Stimulated activated CD8-positive, alpha-beta memory T cell treated with anti-CD3 and anti-CD28 coated beads, Interleukin-4, amount 100 ng/mL, for 48 hours (primary cell): ENCODE results near the gene JUN.

Experiments
- DNase-seq: peaks from one replicate; pipeline ENCODE4 v3.0.0-alpha.2; 2020

The JUN gene

GRCh38 chr1:58754073-58754613 lies 29.7 kb downstream of the JUN start:
- DNase-seq = no peak

GRCh38 chr1:58753431-58753866 lies 30.4 kb downstream of the JUN start:
- no peak for DNase-seq

DNA sequence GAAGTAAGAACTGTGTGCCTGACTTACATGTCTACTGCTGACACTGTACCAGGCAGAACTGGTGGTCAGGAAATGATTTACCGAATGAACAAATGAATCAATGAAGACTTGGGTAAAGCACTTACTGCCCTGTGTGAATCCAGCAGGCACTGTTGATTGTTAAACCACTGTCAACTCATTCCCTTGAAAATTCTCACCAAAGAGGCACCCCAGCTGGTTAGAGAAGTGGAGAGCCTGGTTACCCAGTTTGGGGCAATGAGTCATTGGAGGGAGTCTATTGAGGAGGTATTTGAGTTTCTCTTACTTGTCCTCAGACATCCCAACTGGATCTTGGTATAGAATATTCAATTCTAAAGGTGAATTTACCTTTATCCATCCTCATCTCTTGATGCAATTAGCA lies 34.2 kb downstream of the JUN start:
- DNase-seq = no peak

- DNase-seq = no peak
Measured at GRCh38 chr1:58748666-58749065, 35.2 kb downstream of the JUN start.

DNA sequence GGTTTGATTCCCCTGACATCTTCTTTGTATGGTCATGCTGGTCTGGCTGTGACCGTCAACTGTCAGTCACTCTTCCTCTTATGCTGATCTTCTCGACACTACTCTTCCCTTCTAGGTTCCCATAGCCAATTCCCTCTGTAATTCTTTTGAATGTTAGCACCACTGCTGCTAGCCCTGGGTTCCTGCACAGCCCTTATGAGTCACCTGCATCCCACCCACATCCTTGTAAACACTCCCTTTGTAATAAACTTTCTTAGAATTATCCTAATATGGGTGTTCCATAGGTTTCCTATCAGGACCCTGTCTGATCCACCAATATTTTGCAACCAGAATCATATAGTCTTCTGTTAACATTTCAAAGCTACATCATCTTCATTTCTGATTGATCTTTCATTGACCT lies 37.1 kb downstream of the JUN start:
- no peak for DNase-seq

DNA sequence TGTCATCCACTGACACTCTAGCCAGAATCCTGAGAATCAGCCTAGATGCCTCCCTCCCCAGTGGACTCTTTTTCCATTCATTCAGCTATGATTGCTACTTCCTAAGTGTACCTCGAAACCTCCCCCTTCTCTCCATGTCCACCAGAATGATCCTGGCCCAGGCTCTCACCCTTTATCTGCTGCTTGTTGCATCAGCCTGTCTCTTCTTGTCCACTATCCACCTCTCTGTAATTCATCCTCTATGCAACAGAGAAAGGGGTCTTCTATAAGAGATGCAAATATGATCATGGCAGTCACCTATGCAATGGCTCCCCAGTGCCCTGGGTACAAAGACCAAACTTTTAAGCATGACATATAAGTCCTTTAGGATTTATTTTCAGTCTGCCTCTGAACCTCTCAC lies 37.7 kb downstream of the JUN start:
- DNase-seq = no peak

- DNase-seq = no peak
Measured at GRCh38 chr1:58745666-58746065, 38.2 kb downstream of the JUN start.

DNA sequence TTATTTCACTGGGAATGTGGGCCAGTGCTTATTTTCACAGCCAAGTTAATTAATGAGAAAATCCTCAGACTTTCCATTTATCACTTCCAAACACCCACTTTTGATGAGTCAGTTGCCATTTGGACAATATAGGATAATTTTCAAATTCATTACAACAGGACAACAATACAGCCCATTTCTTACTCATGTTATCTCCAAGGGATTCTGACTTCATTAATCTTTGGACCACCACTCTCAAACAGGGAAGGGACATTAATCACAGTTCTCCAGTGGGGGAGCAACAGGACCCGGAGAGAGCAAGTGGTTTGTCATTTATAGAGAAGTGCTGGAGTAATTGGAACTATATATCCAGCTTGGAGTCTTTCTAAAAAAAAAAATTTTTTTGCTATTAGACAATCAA lies 38.7 kb downstream of the JUN start:
- DNase-seq = no peak

- DNase-seq = no peak
Measured at GRCh38 chr1:58741678-58742553, 41.9 kb downstream of the JUN start.

GRCh38 chr1:58739856-58740466 lies 43.9 kb downstream of the JUN start:
- DNase-seq = no peak

DNA sequence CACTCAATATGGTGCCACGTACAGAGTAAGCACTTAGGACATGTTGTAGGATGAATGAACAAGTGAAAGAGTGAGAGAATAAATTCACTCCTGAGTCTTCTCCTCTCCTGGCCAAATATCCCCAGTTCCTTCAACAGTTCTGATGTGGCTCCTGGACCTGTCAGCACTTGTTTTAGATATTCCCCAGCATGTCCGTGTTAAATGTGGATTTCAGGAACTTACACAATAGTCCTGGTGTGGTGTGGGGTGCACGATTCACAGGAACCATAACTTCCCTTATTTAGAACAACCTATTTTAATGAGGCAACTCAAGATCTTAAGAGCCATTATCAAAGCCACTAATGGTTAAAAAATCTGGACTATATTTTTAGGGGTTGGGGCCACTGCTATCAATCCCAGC lies 45.0 kb downstream of the JUN start:
- DNase-seq = no peak

DNA sequence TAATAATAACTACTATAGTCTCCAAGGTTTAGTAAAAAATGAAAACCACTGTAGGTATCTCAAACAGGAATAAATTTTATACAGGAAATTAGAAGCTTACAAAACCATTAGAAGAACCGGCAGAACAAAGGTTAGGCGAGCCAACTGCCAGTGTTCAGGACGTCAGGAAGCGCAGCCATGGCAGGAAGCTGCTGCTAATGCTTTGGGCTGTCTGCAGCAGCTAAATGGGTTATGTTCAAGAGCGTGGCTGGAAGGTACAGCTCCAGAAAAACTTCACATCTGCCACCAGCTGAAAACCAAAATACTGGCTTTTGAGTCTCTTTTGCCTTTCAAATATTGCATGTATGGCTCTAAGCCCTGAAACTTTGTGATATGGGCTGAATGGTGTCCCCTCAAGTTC lies 48.3 kb downstream of the JUN start:
- DNase-seq = no peak

DNA sequence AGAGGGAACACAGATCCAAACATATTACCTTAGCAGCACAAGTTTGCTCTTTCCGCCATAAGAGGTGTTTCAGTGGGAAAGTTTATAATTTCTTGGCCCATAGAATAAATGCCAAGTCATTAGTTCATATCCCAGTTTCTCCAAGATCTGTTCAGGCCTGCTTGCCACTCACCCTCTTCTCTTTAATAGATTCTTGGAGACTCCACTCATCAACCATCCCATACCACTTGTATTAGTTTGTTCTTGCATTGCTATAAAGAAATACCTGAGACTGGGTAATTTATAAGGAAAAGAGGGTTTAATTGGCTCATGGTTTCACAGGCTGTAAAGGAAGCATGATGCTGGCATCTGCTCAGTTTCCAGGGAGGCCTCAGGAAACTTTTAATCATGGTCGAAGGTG lies 49.2 kb downstream of the JUN start:
- no peak for DNase-seq

DNA sequence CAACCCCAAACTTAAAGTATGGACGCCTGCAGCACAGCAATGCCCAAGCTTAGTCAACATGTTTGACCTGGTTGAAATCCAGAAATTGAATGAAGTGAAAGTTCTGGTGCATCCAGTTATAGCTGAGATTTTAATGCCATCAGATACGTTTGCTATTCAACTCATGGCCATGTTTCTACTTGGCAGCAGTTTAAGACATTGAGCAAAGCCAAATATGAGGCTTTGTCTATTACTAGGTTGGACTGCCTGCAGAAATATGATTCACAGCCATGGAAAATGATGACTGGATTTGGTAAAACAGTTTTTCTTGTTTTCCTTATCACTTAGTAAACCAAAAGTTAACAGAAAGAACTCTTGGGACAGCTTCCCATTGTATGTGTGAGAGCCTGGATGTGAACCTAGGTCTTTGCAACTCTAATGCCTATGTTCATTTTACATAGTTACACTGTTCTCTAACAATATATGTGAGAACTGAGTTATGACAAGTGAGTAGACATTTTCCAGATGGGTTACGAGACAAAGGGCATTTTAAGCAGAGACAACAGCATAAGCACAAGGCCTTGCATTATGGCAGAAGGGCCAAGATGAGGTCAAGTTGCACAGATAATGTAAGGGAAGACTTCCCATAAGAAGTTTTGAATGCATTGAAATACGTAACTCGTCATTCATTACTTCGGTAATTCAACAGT lies 51.6 kb downstream of the JUN start:
- no peak for DNase-seq
